ENCODE measurements around the gene CARM1. TPM values are rescaled to one million over a fixed set of nuclear protein-coding genes. Genes with fewer than 3 reads are reported as not detected.
"Not testable (repeated sequence)": the region's sequence is repeated elsewhere in the genome, so short reads cannot be mapped to it uniquely, and the experiment has no call there.

CARM1 gene
- total and polyA plus RNA-seq, 8 donors: 34.4 to 54.1 (median 41.6) TPM

- DNase-seq (no peak), ATAC-seq (no peak)
- Histone ChIP-seq H3K27ac (peak overlapping the region in 1 of 2 donors; percentile 26), H3K27me3 (no peaks in the 10 kb centered on the region), H3K4me1 (peaks cover 0 to 20% of the 10 kb centered on the region in 2 donors), H3K36me3 (peaks cover 0 to 6% of the 10 kb centered on the region in 2 donors), H3K9me3 (no peaks in the 10 kb centered on the region), H3K4me3 (no peak overlapping the region)
- intact Hi-C loops (cut with DNase I): loop anchor here in 1 of 2 donors (10.0 kb wide), 1 partner anchor 88 kb away; no protein-coding TSS in a partner anchor
- no peak for TF ChIP-seq CTCF (IDR thresholded peaks at IDR 0.05)
These were observed 8.7 kb upstream of the CARM1 start for GRCh38 chr19:10862561-10863106.

- TF ChIP-seq CTCF (IDR thresholded peaks at IDR 0.05): no peak
- DNase-seq: peak in 3 of 4 donors; percentile 25 to 81 (median 69)
- Histone ChIP-seq H3K4me3 (no peak overlapping the region), H3K27ac (peak overlapping the region; percentile 25 to 26), H3K9me3 (no peaks in the 10 kb centered on the region), H3K4me1 (peaks cover 0 to 20% of the 10 kb centered on the region in 2 donors), H3K27me3 (no peaks in the 10 kb centered on the region), H3K36me3 (peaks cover 0 to 6% of the 10 kb centered on the region in 2 donors)
- peak; percentile 73 for ATAC-seq
- intact Hi-C loops (cut with DNase I): loop anchor here in 1 of 2 donors (10.0 kb wide), 1 partner anchor 88 kb away; no protein-coding TSS in a partner anchor
These were observed 8.1 kb upstream of the CARM1 start for GRCh38 chr19:10863107-10863717.

GRCh38 chr19:10864538-10864899, 6.8 kb upstream of the CARM1 start:
- Histone ChIP-seq H3K4me3 (no peak overlapping the region), H3K27ac (no peak overlapping the region), H3K36me3 (peaks cover 0 to 10% of the 10 kb centered on the region in 2 donors), H3K27me3 (no peaks in the 10 kb centered on the region), H3K4me1 (peaks cover 0 to 20% of the 10 kb centered on the region in 2 donors), H3K9me3 (no peaks in the 10 kb centered on the region)
- intact Hi-C loops (cut with DNase I): loop anchor here in 1 of 2 donors (10.0 kb wide), 1 partner anchor 90 kb away; no protein-coding TSS in a partner anchor
- peak; percentile 77 to 89 for TF ChIP-seq CTCF (IDR thresholded peaks at IDR 0.05)
- peak; percentile 78 to 94 (median 86) for DNase-seq
- peak; percentile 85 for ATAC-seq

- H3K4me3 ChIP-seq: no peak overlapping the region
- ATAC-seq (no peak), DNase-seq (no peak)
- no peaks in the 10 kb centered on the region for H3K27me3 ChIP-seq
- peaks cover 0 to 24% of the 10 kb centered on the region in 2 donors for H3K4me1 ChIP-seq
- no peak overlapping the region for H3K27ac ChIP-seq
- H3K9me3 ChIP-seq: no peaks in the 10 kb centered on the region
- peaks cover 0 to 6% of the 10 kb centered on the region in 2 donors for H3K36me3 ChIP-seq
- intact Hi-C loops (cut with DNase I): loop anchor here in 1 of 2 donors (5.0 to 10.0 kb wide), 2 partner anchors 92 to 149 kb away; partner anchors contain the start of gene DNM2
- TF ChIP-seq CTCF (IDR thresholded peaks at IDR 0.05): no peak
These were observed 4.9 kb upstream of the CARM1 start for GRCh38 chr19:10866495-10866894.

GRCh38 chr19:10868872-10869547, 2.3 kb upstream of the CARM1 start:
- DNase-seq (no peak), ATAC-seq (no peak)
- Histone ChIP-seq H3K27me3 (peaks cover 0 to 4% of the 10 kb centered on the region in 2 donors), H3K9me3 (no peaks in the 10 kb centered on the region), H3K4me3 (no peak overlapping the region), H3K4me1 (peaks cover 0 to 34% of the 10 kb centered on the region in 2 donors), H3K36me3 (peaks cover 0 to 6% of the 10 kb centered on the region in 2 donors), H3K27ac (no peak overlapping the region)
- no peak for TF ChIP-seq CTCF (IDR thresholded peaks at IDR 0.05)
- intact Hi-C loops (cut with DNase I): loop anchor here in 1 of 2 donors (5.0 to 10.0 kb wide), 2 partner anchors 94 to 152 kb away; partner anchors contain the start of gene DNM2

- peaks cover 0 to 30% of the 10 kb centered on the region in 2 donors for H3K4me1 ChIP-seq
- H3K36me3 ChIP-seq, H3K27ac ChIP-seq, ATAC-seq, H3K9me3 ChIP-seq, H3K27me3 ChIP-seq, H3K4me3 ChIP-seq: not testable (repeated sequence)
- intact Hi-C loops (cut with DNase I): loop anchor here in 1 of 2 donors (5.0 to 10.0 kb wide), 2 partner anchors 95 to 153 kb away; partner anchors contain the start of gene DNM2
- peak in 1 of 4 donors; percentile 83 for DNase-seq
These were observed 1.5 kb upstream of the CARM1 start for GRCh38 chr19:10869872-10870311.
